Gastroesophageal sphincter (tissue), 4 donors: ENCODE measurements around the gene MARCO. TPM values are rescaled to one million over a fixed set of nuclear protein-coding genes. Genes with fewer than 3 reads are reported as not detected.

Experiments
- ATAC-seq: fragments of 150-250 bp; one replicate; pipeline ENCODE4 v1.9.1; 2016; ENCODE audit warnings: mild to moderate bottlenecking, moderate library complexity
- H3K27ac ChIP-seq, 4 donors: fragments of 200-600 bp; sonication (generic) in 3 of 4; 1 replicate in 3 of 4; 2 replicates in 1 of 4; pipeline ENCODE4 v1.5.1; 2016 to 2019
- H3K27me3 ChIP-seq: fragments of 200-600 bp; sonication (generic); one replicate; pipeline ENCODE4 v1.5.1; 2019
- H3K36me3 ChIP-seq, 2 donors: fragments of 200-600 bp; sonication (generic); one replicate each; pipeline ENCODE4 v1.5.1; 2019; ENCODE audit warnings: control low read depth in 1 of 2
- H3K4me1 ChIP-seq, 3 donors: fragments of 200-600 bp; sonication (generic); 1 replicate in 2 of 3; 2 replicates in 1 of 3; pipeline ENCODE4 v1.5.1; 2016 to 2019; ENCODE audit warnings: control low read depth in 2 of 3
- H3K4me3 ChIP-seq, 2 donors: fragments of 200-600 bp; sonication (generic); one replicate each; pipeline ENCODE4 v1.5.1; 2019; ENCODE audit warnings: mild to moderate bottlenecking in 1 of 2, moderate library complexity in 1 of 2
- H3K9me3 ChIP-seq, 3 donors: fragments of 200-600 bp; sonication (generic); one replicate each; pipeline ENCODE4 v1.5.1; 2017 to 2019; ENCODE audit warnings: control low read depth in 2 of 3
- EP300 ChIP-seq: sonication (generic); formaldehyde crosslinking; IDR thresholded peaks from one replicate; pipeline ENCODE4 v1.6.1; 2017; ENCODE audit warnings: antibody characterized with exemption, mild to moderate bottlenecking
- POLR2A ChIP-seq, 2 donors: fragments of 450-650 bp; IDR thresholded peaks; one replicate each; pipeline ENCODE4 v1.6.1; 2017; ENCODE audit warnings: antibody characterized with exemption in 2 of 2, mild to moderate bottlenecking in 2 of 2, moderate library complexity in 1 of 2
- POLR2AphosphoS5 ChIP-seq: sonication (generic); formaldehyde crosslinking; IDR thresholded peaks from one replicate; pipeline ENCODE4 v1.6.1; 2017; ENCODE audit warnings: antibody characterized with exemption
- WGBS, 2 donors: methylation state at CpG; one replicate each; pipeline ENCODE4 v1.1.5; 2018; ENCODE audit warnings: low coverage in 1 of 2; 5-methylcytosine and 5-hydroxymethylcytosine counted together
- total RNA-seq, 4 donors: library from RNA; depleted of rRNA; stranded (reverse); fragments of >200 nt; gene quantifications; one replicate each; pipeline ENCODE4 v1.1.0, GENCODE V29; 2016
- TF ChIP-seq, protein P1 (sequence below), 4 experiments: fragments of 200-600 bp in 2 of 4; fragments of 450-650 bp in 2 of 4; sonication (generic) in 1 of 4; IDR thresholded peaks; one replicate each; pipeline ENCODE4 v1.5.1; 2017 to 2019; ENCODE audit warnings: antibody characterized with exemption in 4 of 4, mild to moderate bottlenecking in 2 of 4, moderate library complexity in 2 of 4

The MARCO gene
- total RNA-seq, 4 donors from 2014 or later = 1.9 to 56.1 (median 24.0) TPM

DNA sequence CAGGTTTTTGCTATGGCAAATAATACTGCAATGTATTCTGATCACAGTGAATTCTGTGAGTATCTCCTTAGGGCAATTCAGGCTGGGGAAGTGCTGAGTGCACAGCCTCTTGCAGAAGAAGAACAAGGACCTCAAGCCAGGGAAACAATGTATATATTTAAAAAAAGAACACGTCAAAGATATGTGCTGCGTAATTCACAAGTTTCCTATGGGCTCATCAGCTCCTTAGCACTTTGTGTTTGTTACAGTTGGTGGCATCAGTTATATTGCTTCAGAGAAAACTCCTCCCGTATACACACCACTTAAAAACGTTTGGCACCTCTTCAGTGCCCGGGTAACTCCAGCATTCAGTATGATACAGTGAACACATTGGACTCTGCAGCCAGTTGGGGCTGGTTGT is 16.5 kb upstream of the MARCO start:
- no peaks in the 10 kb centered on the region for H3K36me3 ChIP-seq
- H3K9me3 ChIP-seq = no peaks in the 10 kb centered on the region
- no peaks in the 10 kb centered on the region for H3K4me1 ChIP-seq
- H3K27ac ChIP-seq = no peak overlapping the region
- peaks cover 18% of the 10 kb centered on the region for H3K27me3 ChIP-seq
- no peak overlapping the region for H3K4me3 ChIP-seq
- no peak for TF ChIP-seq EP300
- TF ChIP-seq POLR2AphosphoS5 = no peak
- 69% methylated on average over 4 to 5 of the region's 5 CpGs for WGBS, 2 donors
- no peak for ATAC-seq

DNA sequence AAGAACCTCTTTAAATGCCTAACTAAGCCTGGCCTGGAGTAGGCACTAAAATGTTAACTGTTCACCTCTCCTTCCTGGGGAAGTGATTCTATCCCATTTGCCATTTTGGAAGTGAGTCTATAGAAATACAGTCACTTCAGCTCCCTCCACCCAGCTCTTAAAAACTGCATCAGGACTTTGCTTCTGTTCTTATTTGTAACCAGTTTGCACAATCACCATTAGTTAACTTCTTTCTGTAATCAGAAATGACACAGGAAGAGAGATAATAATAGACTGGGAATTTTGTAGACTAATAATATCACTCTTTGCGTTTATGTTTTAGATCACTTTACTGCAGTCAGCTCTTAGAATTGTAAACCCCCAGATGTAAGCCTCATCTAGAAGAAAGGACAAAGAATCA is 16.0 kb upstream of the MARCO start:
- ATAC-seq = no peak
- Histone ChIP-seq H3K4me1 (no peaks in the 10 kb centered on the region), H3K27me3 (peaks cover 18% of the 10 kb centered on the region), H3K4me3 (no peak overlapping the region), H3K27ac (no peak overlapping the region), H3K9me3 (no peaks in the 10 kb centered on the region), H3K36me3 (no peaks in the 10 kb centered on the region)
- WGBS, 2 donors = 11 to 40% methylated on average over 1 of the region's 1 CpG
- TF ChIP-seq, protein P1, sequence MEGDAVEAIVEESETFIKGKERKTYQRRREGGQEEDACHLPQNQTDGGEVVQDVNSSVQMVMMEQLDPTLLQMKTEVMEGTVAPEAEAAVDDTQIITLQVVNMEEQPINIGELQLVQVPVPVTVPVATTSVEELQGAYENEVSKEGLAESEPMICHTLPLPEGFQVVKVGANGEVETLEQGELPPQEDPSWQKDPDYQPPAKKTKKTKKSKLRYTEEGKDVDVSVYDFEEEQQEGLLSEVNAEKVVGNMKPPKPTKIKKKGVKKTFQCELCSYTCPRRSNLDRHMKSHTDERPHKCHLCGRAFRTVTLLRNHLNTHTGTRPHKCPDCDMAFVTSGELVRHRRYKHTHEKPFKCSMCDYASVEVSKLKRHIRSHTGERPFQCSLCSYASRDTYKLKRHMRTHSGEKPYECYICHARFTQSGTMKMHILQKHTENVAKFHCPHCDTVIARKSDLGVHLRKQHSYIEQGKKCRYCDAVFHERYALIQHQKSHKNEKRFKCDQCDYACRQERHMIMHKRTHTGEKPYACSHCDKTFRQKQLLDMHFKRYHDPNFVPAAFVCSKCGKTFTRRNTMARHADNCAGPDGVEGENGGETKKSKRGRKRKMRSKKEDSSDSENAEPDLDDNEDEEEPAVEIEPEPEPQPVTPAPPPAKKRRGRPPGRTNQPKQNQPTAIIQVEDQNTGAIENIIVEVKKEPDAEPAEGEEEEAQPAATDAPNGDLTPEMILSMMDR (IDR thresholded peaks at IDR 0.05) = no peak
- no peak for TF ChIP-seq POLR2AphosphoS5
- TF ChIP-seq EP300 = no peak
- no peak for TF ChIP-seq POLR2A (IDR thresholded peaks at IDR 0.05)

DNA sequence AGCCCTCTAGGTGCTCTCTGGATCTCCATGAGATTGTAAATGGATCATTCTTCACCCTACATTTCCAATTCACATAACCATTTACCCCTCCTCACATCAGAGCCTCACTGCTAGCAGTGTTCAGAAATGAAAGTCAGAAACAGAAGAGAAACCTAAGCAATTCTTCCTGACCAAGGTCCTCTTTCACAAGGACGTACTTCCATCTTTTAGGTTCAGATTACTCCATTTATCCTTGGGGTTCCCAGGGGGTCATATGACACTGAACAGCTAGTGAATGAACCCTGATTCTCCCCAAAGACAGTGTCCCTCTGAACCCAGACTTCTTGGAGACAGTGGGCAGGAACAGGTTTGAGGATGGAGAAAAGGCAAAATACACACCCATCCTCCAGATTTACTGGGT is 12.9 kb upstream of the MARCO start:
- Histone ChIP-seq H3K9me3 (peaks cover 0 to 26% (median 0%) of the 10 kb centered on the region in 3 donors), H3K36me3 (no peaks in the 10 kb centered on the region), H3K27me3 (peaks cover 17% of the 10 kb centered on the region), H3K27ac (no peak overlapping the region), H3K4me3 (no peak overlapping the region), H3K4me1 (no peaks in the 10 kb centered on the region)
- TF ChIP-seq EP300 (no peak), POLR2AphosphoS5 (no peak), POLR2A (IDR thresholded peaks at IDR 0.05) (no peak)
- TF ChIP-seq, protein P1 (IDR thresholded peaks at IDR 0.05) = no peak
- WGBS, 2 donors = 89% methylated on average over 1 of the region's 1 CpG; no CpG with 5 or more reads in 1 of the 2 donors
- no peak for ATAC-seq

DNA sequence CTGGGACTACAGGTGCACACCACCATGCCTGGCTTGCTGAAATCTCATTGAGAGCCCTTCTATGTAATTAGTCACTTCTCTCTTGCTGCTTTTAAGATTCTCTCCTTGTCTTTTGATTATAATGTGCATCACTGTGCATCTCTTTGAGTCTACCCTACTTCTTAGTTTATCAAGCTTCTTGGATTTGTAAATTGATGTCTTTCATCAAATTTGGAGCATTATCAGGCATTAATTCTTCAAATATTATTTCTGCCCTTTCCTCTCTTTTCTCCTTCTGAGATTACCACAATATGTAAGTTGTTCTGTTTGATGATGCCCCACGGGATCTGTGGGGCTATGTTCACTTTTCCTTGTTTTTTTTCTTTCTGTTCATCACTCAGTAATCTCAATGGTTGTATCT is 9.0 kb upstream of the MARCO start:
- TF ChIP-seq, protein P1 (IDR thresholded peaks at IDR 0.05) = no peak
- TF ChIP-seq EP300 (no peak), POLR2AphosphoS5 (no peak), POLR2A (IDR thresholded peaks at IDR 0.05) (no peak)
- Histone ChIP-seq H3K4me1 (no peaks in the 10 kb centered on the region), H3K36me3 (no peaks in the 10 kb centered on the region), H3K27ac (no peak overlapping the region), H3K9me3 (peaks cover 0 to 29% (median 0%) of the 10 kb centered on the region in 3 donors), H3K4me3 (no peak overlapping the region), H3K27me3 (no peaks in the 10 kb centered on the region)
- ATAC-seq = no peak
- 30 to 36% methylated on average over 1 of the region's 1 CpG for WGBS, 2 donors

DNA sequence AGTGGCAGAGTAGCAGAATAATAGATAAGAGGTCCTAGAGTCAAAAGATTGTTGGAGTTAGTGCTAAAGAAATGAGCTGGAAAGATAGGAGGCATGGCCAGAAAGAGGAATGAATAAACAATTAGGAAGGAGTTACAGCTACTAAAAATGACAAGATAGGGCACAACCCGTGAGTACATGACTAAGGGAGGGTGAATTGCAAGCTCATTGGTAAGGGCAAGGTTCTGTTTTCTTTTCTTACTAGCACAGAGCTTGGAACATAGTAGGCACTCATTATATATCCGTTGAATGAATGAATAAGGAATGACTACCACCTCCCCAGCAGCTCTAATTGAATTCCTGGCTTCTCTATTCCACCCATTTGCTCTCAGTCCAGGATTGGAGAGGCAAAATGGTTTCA is 5.7 kb upstream of the MARCO start:
- WGBS, 2 donors = 40 to 68% methylated on average over 2 of the region's 2 CpGs
- ATAC-seq = no peak
- Histone ChIP-seq H3K27me3 (no peaks in the 10 kb centered on the region), H3K4me3 (no peak overlapping the region), H3K27ac (no peak overlapping the region), H3K4me1 (no peaks in the 10 kb centered on the region), H3K9me3 (peaks cover 0 to 29% (median 0%) of the 10 kb centered on the region in 3 donors), H3K36me3 (no peaks in the 10 kb centered on the region)
- no peak for TF ChIP-seq EP300
- TF ChIP-seq, protein P1 (IDR thresholded peaks at IDR 0.05) = no peak
- no peak for TF ChIP-seq POLR2AphosphoS5
- TF ChIP-seq POLR2A (IDR thresholded peaks at IDR 0.05) = no peak
